Right lobe of liver (tissue), 4 donors: ENCODE results near the gene AGK.

Experiments
- CTCF ChIP-seq, 4 donors: fragments of 200-600 bp in 3 of 4; fragments of 450-650 bp in 1 of 4; IDR thresholded peaks; one replicate each; pipeline versions ENCODE4 v1.5.1 to v1.8.0; 2016 to 2022; ENCODE audit warnings: antibody characterized with exemption in 4 of 4, mild to moderate bottlenecking in 2 of 4
- POLR2A ChIP-seq: fragments of 450-650 bp; IDR thresholded peaks from one replicate; pipeline ENCODE4 v1.6.1; 2017; ENCODE audit warnings: antibody characterized with exemption, mild to moderate bottlenecking
- donor health status: DM: no; HTN: no; CAD: no.
- donor health status: DM: no; HTN: no; CAD: no.
- donor health status: DM: no; HTN: yes; CAD: no.

- TF ChIP-seq POLR2A (no peak), CTCF (IDR thresholded peaks at IDR 0.05) (no peak)
These were observed 90.7 kb downstream of the AGK start for GRCh38 chr7:141641876-141642275.
